ENCODE measurements around the gene LY86. TPM values are rescaled to one million over a fixed set of nuclear protein-coding genes. Genes with fewer than 3 reads are reported as not detected.

Gene LY86
- total RNA-seq, 2 donors from 2014 or later: 2.3 TPM; not detected in 1

DNA sequence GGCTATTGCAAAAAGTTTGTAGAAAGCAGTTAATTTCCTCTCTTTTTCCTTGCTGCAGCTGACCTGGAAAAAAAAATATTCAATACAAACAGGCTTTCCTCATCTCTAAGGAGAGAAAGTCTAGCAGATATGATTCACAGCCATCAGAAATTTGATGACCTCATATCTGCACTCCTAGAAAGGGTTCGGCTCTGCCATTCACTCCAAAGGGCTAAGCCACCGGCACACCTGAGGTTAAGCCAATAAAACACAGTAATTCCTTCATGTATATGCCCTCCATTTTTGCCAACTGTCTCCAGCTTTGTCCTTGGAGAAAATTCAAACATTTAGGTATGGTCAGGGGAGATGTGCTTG, 18.7 kb upstream of the LY86 start:
- Histone ChIP-seq H3K4me1 (peaks cover 34% of the 10 kb centered on the region), H3K9me3 (no peaks in the 10 kb centered on the region), H3K36me3 (replicated peaks in 1 of 2; ENCODE audit: insufficient read depth in 1 of 2, low read depth in 2 of 2) (no peaks in the 10 kb centered on the region), H3K27me3 (no peaks in the 10 kb centered on the region), H3K4me3 (no peak overlapping the region), H3K27ac (no peak overlapping the region)
- DNase-seq (no peak), ATAC-seq (no peak)
- 23 to 51% methylated on average over 2 of the region's 2 CpGs for WGBS, 2 donors
- TF ChIP-seq POLR2A (IDR thresholded peaks at IDR 0.05): no peak
- TF ChIP-seq, protein P1, sequence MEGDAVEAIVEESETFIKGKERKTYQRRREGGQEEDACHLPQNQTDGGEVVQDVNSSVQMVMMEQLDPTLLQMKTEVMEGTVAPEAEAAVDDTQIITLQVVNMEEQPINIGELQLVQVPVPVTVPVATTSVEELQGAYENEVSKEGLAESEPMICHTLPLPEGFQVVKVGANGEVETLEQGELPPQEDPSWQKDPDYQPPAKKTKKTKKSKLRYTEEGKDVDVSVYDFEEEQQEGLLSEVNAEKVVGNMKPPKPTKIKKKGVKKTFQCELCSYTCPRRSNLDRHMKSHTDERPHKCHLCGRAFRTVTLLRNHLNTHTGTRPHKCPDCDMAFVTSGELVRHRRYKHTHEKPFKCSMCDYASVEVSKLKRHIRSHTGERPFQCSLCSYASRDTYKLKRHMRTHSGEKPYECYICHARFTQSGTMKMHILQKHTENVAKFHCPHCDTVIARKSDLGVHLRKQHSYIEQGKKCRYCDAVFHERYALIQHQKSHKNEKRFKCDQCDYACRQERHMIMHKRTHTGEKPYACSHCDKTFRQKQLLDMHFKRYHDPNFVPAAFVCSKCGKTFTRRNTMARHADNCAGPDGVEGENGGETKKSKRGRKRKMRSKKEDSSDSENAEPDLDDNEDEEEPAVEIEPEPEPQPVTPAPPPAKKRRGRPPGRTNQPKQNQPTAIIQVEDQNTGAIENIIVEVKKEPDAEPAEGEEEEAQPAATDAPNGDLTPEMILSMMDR (IDR thresholded peaks at IDR 0.05): no peak
- intact Hi-C loops (cut with DNase I): no loop called here

DNA sequence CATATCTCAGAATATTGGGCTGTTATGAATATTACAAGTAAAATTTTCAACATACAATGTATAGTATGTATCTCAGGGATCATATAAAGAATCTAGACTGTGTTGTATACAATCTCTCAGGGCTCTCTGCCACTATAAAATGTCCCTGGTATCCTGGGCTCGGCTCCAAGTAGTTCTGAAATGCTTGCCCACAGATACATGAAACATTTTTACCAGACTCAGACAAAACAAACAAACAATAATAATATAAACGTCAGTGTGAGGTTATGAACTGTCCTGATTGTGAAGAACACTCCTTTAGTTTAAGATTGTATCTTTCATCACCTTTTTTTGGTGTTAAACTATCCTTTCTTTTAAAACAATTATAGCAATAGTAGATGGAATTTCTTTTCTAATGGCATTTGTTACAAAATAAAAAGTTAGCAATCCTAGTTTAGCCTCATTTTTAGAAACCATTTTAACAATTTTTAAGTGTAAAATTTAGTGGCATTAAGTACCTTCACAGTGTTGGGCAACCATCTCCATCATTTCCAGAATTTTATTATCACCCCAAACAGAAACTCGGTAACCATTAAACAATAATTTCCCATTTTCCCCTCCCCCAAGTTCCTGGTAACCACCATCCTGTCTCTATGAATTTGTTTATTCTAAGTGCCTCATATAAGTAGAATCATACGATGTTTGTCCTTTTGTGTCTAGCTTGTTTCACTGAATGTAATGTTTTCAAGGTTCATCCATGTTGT, 17.4 kb upstream of the LY86 start:
- H3K9me3 ChIP-seq: no peaks in the 10 kb centered on the region
- H3K27ac ChIP-seq: no peak overlapping the region
- no peaks in the 10 kb centered on the region for H3K36me3 ChIP-seq (replicated peaks in 1 of 2; ENCODE audit: insufficient read depth in 1 of 2, low read depth in 2 of 2)
- H3K4me3 ChIP-seq: no peak overlapping the region
- peaks cover 27% of the 10 kb centered on the region for H3K4me1 ChIP-seq
- 54 to 62% methylated on average over 4 of the region's 4 CpGs for WGBS, 2 donors
- ATAC-seq (no peak), DNase-seq (no peak)
- TF ChIP-seq POLR2A (IDR thresholded peaks at IDR 0.05): no peak
- TF ChIP-seq, protein P1 (IDR thresholded peaks at IDR 0.05): no peak
- intact Hi-C loops (cut with DNase I): no loop called here
- no peaks in the 10 kb centered on the region for H3K27me3 ChIP-seq

DNA sequence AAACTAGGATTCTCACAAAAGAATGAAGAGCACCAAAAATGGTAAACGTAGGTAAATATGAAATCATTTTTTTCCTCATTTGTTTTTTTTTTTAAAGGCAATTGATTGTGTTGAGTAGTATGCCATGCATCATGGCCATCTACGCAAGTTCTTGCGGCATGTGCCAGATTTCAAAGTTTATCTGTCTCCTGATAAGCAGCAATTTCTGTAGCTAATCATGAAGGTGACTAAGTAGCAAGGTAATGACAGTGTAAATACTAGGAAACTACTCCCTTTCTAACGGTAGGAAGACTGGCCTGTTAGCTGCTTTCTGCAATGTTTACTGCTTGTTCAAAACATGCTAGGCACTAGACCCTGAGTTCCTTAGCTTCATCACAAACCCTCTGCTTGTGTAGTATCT, 13.4 kb upstream of the LY86 start:
- Histone ChIP-seq H3K27ac (no peak overlapping the region), H3K27me3 (no peaks in the 10 kb centered on the region), H3K4me1 (peaks cover 6% of the 10 kb centered on the region), H3K4me3 (no peak overlapping the region), H3K36me3 (replicated peaks in 1 of 2; ENCODE audit: insufficient read depth in 1 of 2, low read depth in 2 of 2) (no peaks in the 10 kb centered on the region), H3K9me3 (no peaks in the 10 kb centered on the region)
- DNase-seq (no peak), ATAC-seq (no peak)
- TF ChIP-seq, protein P1 (IDR thresholded peaks at IDR 0.05): no peak
- TF ChIP-seq POLR2A (IDR thresholded peaks at IDR 0.05): no peak
- intact Hi-C loops (cut with DNase I): no loop called here
- 30 to 37% methylated on average over 4 of the region's 4 CpGs for WGBS, 2 donors

DNA sequence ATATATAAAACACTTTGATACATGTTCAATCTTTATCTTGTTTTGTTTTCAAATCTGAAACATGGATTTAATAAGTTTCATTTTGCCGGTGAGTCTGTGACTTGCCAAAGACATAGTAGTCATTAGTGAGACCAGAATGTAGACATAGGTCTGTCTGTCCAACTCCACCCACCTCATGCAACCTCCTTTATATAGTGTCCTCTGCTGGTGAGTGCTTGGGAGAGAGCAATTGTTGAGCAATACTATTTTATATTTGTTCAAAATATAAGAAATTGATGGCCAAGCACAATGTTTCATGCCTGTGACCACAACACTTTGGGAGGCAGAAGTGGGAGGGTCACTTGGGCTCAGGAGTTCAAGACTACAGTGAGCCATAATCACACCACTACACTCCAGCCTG, 10.8 kb upstream of the LY86 start:
- H3K9me3 ChIP-seq: no peaks in the 10 kb centered on the region
- H3K4me3 ChIP-seq: no peak overlapping the region
- DNase-seq (no peak), ATAC-seq (no peak)
- no peaks in the 10 kb centered on the region for H3K27me3 ChIP-seq
- TF ChIP-seq, protein P1 (IDR thresholded peaks at IDR 0.05): no peak
- TF ChIP-seq POLR2A (IDR thresholded peaks at IDR 0.05): no peak
- 78 to 81% methylated on average over 1 of the region's 1 CpG for WGBS, 2 donors
- intact Hi-C loops (cut with DNase I): no loop called here
- H3K4me1 ChIP-seq: peaks cover 6% of the 10 kb centered on the region
- H3K27ac ChIP-seq: no peak overlapping the region
- H3K36me3 ChIP-seq (replicated peaks in 1 of 2; ENCODE audit: insufficient read depth in 1 of 2, low read depth in 2 of 2): no peaks in the 10 kb centered on the region

DNA sequence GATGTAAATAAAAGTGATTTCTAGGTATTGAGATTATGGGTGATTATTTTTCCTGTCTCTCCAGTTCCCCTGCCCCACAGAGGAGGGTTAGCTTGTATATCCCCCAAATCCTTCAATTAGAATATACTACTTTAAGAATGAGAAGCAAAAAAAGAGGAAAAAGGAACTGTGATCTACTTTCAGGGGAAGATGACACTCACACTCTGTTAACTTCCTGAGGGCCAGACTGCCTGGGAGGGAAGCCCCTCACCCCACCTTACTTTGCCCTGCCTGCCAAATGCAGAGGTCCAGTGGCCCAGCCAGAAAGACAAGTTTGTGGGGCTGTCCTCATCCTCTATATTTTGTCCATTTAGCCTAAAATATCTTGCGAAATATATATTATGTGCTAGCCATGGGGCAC, 9.2 kb upstream of the LY86 start:
- Histone ChIP-seq H3K27me3 (no peaks in the 10 kb centered on the region), H3K4me1 (peaks cover 6% of the 10 kb centered on the region), H3K4me3 (no peak overlapping the region), H3K9me3 (no peaks in the 10 kb centered on the region), H3K27ac (no peak overlapping the region), H3K36me3 (replicated peaks in 1 of 2; ENCODE audit: insufficient read depth in 1 of 2, low read depth in 2 of 2) (no peaks in the 10 kb centered on the region)
- 84 to 100% methylated on average over 1 of the region's 1 CpG for WGBS, 2 donors
- TF ChIP-seq POLR2A (IDR thresholded peaks at IDR 0.05): no peak
- TF ChIP-seq, protein P1 (IDR thresholded peaks at IDR 0.05): no peak
- no peak for DNase-seq
- intact Hi-C loops (cut with DNase I): no loop called here
- no peak for ATAC-seq
